DMS114 treated with DMSO at 0.1 percent for 48 hours (cell line): ENCODE data around the gene CEP83.
"Not testable (repeated sequence)": the region's sequence is repeated elsewhere in the genome, so short reads cannot be mapped to it uniquely, and the experiment has no call there.

Source experiments
- DNase-seq: peaks from one replicate; lab custom pipeline; 2025; ENCODE audit not compliant: unreplicated experiment; lab: John Stamatoyannopoulos, UW

CEP83 gene

DNA sequence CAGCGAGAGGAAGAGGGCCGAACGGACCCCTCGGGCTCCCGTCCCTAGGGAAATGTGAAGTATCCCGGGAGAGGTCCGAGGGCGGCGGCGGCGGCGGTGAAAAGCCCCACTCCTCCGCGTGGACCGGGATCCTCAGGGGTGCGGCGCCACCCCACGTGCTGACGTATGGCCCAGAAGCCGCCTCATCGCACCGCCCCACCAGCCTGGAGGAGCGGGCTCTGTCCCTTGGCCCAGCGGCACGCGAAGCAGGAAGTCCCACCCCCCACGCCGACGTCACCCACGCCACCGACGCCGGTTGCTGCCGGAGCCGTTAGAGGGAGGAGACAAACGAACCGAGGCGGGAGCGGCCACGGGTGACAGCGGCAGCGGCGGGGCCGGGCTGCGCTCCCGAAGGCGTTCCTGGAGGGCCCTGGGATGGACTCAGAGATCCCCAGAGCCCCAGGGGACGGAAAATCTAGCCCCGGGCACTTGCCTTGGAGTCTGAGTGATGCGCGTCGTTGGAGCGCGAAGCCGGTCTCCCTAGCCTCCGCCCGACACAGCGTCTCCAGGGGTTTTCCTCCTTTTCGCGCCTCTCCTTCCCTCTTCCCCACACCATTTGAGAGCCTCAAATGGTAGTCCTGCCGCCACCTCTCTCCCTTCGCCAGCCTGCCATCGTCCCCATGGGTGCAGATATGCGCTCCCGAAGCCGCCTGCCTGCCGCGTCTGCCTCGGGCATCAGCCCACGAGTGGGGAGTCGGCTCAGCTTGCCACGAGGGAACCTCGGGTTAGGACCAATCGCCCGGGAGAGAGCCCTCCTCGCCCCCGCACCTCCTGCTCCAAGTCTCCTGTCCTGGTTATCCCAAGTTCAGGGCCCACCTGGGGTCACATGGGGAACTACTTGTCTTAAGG, at the start of gene CEP83:
Gene CEP83 (minus strand): TSS at position 140 of the 888 bp plus-strand sequence. CDS start 47,377 bp downstream, outside the sequence.
- peak; percentile 85 for DNase-seq

DNA sequence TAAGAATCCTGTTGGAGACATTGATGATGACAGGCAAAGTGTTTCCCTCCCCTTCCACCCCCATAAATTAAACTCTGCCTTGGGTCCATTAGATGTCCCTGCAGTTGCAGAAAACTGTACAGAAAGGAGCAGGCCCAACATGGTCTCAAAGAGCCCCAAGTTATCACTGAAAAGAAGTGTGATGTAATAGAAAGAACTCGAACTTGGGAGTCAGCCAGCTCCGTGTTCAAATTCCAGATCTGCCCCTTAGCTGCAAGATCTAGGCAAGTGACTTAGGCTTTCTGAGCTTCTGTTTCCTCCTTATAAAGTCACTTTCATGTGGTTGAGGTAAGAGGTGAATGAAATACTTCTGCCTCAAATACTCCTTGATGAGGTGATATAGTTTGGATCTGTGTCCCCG, 49.6 kb upstream of the CEP83 start:
- no peak for DNase-seq

DNA sequence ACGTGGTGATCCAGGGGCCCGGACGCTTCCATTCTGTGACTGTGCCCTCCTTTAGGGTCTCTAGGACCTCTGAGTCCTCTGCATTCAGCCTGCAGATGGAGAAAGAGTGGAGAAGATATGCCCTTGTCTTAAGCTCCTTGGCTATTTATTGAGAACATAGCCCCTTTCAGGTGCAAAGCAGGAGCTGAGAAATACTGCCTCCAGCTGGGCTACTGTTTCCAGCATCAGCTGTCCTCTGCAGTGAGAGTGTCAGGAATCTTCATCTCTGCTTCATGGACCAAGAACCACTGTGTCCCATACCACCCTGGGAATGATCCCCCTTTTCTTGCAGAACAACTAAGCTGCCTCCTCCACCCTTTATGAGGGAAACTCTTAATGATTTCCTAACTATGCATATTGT, 47.8 kb upstream of the CEP83 start:
- DNase-seq = no peak

GRCh38 chr12:94504386-94504785, 44.7 kb upstream of the CEP83 start:
- no peak for DNase-seq

DNA sequence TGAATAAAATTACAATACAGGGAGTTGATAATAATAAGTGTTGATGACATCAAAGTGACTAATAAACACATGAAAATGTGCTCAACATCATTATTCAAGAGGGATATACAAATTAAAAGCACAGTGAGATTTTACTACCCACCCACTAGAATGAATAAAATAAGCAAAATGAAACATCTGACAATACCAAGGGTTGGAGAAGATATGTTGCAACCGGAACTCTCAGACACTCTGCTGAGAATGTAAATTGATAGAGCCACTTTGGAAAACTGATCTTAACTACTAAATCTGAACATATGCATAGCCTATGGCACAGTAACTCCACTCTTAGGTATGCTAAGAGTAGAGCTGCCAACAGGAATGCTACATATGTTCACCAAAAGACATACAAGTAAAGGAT, 44.0 kb upstream of the CEP83 start:
- no peak for DNase-seq

- DNase-seq = no peak
Observed at GRCh38 chr12:94500831-94501567, 41.3 kb upstream of the CEP83 start.

- DNase-seq = no peak
Observed at GRCh38 chr12:94498698-94499097, 39.0 kb upstream of the CEP83 start.

DNA sequence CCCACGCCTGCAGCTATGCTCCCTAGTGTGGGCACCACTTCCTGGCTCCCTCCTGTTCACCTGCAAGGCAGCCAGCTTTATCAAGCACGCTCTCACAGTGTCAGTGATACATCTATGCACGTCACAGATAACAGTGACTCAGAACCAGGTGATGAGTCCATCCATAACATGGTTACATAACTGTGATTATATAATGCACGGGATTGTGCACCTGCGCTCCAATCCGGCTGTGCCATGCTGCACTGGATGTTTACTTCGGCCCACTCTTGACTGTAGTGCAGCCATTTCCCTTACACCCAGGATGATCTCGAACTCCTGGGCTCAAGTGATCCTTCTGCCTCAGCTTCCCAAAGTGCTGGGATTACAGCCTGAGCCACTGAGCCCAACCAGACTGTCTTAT, 38.4 kb upstream of the CEP83 start:
- no peak for DNase-seq

DNA sequence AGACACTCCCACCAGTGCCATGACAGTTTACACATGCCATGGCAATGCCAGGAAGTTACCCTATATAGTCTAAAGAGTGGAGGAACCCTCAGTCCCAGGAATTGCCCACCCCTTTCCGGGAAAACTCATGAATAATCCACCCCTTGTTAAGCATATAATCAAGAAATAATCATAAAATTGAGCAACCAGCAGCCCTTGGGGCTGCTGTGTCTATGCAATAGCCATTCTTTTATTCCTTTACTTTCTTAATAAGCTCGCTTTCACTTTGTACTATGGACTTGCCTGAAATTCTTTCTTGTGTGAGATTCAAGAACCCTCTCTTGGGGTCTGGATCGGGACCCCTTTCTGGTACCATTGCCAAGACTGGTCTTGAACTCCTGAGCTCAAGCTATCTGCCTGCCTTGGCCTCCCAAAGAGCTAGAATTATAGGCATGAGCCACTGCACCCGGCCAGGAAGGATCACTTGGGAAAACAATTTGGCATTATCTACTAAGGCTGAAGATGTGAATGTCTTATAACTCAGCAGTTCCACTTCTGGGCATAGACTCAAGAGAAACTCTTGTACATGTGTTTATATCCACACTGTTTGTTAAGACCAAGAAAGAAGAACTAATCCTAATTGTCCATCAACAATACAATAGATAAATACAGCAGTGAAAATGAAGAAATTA, 35.9 kb upstream of the CEP83 start:
- DNase-seq = no peak

DNA sequence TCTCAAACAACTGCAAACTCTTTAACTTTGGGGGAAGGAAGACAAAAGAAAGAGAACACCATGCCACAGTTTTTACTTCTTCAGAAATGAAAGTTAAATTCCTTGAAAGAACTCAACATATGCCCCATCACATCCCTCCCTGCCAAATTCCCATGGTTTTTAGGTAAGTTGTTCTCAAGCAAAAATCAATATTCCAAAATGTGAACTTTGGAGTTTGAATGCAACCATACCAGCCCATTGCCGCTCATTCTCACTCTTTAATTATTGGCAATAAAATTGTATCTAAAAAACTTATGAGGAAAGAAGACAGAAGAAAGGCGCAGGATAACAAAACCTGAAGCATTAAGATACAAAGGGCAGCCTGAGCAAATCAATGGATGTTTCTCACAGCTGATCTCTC, 31.8 kb upstream of the CEP83 start:
- no peak for DNase-seq

DNA sequence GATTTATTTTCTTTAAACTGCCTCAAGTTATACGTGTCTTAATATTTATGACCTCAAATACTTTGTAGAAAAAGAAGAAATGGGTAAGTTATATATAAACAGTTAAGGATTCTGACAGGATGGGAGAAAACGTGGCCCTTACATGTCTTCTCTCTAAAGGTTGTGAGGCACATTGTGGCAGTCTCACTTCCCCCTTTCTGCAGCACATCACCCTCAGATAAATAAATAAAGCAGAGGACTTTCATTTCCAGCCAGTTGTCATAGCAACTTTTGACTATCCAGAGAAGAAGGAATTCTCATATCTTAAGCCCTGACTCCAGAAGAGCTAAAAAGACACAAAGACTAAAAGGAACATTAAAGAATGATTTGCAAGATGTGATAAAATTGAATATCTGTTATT, 28.8 kb upstream of the CEP83 start:
- DNase-seq = no peak

GRCh38 chr12:94481734-94482133, 22.1 kb upstream of the CEP83 start:
- no peak for DNase-seq

DNA sequence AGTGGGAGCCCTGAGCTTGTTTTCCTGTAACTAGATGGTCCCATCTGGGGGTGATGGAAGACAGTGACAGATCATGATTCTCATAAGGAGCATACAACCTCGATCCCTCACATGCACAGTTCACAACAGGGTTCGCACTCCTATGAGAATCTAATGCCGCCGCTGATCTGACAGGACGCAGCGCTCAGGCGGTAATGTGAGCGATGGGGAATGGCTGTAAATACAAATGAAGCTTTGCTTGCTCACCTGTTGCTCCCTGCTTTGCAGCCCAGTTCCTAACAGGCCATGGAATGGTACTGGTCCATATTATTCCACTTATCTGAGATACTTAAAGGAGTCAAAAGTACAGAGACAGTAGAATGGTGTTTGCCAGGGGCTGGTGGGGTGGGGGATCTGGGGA, 9.9 kb upstream of the CEP83 start:
- DNase-seq = no peak

DNA sequence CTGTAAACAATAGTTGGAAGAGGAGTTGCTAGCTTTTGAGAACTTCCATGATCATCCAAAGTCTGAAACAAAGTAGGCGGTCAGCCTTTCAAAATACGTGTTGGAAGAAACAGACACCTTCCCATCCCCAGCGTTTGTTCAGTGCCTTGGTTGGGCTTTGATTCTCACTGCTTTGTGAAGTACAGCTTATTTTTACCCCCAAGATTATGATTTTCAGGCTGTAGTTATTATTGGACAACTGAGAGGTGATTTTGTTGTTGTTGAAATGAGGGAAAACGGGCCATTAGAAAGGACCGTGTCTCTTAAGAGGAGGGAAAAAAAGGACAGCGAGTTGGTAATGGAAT, 921 bp upstream of the CEP83 start:
- DNase-seq = no peak

DNA sequence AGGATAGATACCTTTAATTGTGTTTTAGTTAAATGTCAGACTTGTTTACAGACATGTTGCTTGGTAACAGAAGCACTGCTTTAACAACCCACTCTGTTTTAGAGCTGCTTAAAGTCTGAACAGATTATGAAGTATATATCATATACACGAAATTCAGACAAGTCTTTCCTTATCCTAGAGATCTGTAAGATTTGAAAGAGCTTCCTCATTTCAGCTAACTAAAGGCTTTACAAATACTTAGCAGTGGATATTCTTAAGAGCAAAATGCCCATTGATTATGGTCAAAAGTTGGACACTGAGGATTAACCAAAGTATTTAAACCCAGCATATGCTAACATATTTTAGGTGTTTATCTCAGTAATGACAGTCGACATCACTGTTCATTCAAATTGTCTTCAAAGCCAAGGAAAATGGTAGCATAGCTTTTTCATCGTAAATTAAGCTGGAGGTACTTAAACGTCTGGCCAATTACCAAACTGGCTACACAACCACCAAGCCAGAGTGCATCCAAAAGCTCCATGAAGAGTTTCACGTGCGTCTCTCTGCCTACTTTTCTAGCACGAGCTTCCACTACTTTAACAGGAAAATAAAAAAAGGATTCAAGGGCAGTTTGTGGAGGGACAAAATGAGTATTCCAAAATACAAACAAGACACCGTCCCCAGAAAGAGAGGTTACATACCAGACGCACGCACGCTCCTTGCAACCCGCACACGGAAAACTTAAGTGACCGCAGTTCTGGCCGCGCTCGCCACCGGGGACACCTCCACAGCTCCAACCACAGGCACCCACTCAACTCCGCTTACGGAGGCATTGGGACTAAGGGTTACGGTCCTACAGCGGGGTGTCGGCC, 565 bp downstream of the CEP83 start:
- DNase-seq = peak; percentile 41

DNA sequence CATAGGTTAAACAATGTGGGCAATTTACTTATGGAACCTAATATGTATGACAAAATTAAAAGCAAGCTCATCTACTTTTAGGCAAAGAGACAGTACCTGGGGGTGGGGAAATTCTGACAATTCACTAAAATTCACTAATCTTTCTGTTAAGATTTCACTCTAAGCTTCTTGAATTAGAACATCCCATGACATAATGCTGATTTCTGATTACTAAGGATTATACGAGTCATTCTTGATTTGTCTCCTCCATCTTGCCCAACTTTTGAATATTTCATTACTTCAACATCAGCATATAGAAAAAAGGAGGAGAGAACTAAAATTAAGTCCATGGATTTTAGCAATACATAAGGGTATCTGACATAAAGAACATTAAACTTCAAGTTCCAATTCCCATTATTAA, 2.4 kb downstream of the CEP83 start:
- DNase-seq = no peak

GRCh38 chr12:94454318-94454717, 5.3 kb downstream of the CEP83 start:
- not testable (repeated sequence) for DNase-seq

GRCh38 chr12:94445662-94446061, 14.0 kb downstream of the CEP83 start:
- DNase-seq = no peak

- DNase-seq = no peak
Observed at GRCh38 chr12:94437303-94437702, 22.4 kb downstream of the CEP83 start.

DNA sequence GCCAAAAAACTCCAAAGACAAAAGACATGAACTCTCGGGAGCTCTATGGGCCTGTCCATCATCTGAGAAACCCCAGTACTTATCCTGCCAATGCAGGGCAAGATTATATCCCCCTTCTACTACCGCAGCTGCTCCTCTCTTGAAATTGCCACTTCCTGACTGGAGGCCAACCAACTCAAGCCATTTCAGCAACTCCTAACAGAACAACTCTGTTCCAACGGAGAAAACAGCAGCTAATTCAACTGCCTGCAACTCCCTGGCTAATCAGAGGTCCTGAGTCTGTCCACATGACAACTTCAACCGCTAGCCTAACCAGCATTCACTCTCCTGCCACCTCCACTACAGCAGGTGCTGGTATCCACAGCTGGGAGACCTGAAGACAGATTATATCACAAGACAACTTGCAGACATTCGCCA, 24.1 kb downstream of the CEP83 start:
- no peak for DNase-seq

DNA sequence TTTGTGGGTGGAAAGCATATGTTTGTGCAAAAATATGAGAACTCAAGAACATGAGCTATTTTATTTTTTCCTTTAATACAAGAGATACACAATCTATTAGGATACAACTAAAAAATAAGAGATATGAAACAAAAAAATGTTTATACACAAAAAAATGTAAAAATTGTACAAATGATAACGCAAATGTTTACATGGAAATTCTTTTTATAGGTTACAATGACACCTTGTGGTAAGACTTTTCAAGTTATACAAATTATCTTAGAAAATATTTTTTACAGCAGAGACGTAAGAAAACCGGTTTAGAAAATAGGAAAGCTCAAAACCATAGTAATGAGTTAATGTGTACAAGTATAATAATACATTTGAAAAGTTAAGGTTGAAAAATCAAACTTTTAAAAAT, 25.5 kb downstream of the CEP83 start:
- no peak for DNase-seq
